GM18858 (cell line): ENCODE data around the gene ABCB9.

Experiments used
- ATAC-seq: cut with Tn5 transposase; IDR thresholded peaks from one replicate; pipeline ENCODE4 v1.9.1; 2021; ENCODE audit not compliant: unreplicated experiment

The ABCB9 gene

DNA sequence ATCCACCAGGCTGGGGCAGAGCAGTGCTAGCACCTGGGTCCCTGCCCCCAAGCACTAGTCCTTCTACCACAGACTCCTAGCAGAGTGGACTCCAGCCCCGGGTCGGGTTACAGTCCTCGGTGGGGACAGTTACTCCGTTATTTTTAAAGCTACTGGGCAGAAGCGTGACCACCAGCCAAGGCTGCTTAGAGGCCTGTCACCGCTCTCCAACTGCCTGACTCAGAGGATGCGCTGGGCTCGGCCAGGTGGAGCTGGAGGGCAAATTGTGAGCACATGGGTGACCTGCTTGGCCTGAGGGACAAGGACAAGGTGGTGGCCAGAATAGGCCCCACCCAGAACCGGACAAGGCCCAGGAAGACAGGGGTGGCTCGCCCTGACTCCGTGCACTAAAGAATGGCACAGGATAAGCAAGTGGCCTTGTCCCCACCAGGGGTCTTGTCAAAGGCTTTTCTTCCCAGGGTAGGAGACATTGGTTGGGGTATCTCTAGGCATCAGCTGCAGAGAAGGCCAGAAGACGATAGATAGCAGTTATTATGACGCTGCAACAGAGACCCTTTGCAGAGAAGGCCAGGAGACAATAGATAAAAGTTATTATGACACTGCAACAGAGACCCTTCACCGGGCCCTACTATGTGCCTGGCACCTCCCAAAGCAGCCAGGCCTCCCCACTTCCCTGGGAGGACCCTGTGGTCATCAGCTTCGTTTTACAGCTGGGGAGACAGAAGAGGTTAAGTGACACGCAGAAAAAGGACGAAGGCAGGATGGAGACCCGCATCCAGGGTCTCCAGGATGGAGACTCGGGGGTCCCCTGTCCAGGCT is 1.6 kb downstream of the ABCB9 start:
- ATAC-seq, result no peak

- ATAC-seq, result no peak
Observed at GRCh38 chr12:122963941-122964265, 2.4 kb downstream of the ABCB9 start.

GRCh38 chr12:122961531-122962329 is 4.5 kb downstream of the ABCB9 start:
- no peak for ATAC-seq

GRCh38 chr12:122960193-122960569 is 6.1 kb downstream of the ABCB9 start:
- no peak for ATAC-seq

- no peak for ATAC-seq
Observed at GRCh38 chr12:122959566-122960192, 6.6 kb downstream of the ABCB9 start.

DNA sequence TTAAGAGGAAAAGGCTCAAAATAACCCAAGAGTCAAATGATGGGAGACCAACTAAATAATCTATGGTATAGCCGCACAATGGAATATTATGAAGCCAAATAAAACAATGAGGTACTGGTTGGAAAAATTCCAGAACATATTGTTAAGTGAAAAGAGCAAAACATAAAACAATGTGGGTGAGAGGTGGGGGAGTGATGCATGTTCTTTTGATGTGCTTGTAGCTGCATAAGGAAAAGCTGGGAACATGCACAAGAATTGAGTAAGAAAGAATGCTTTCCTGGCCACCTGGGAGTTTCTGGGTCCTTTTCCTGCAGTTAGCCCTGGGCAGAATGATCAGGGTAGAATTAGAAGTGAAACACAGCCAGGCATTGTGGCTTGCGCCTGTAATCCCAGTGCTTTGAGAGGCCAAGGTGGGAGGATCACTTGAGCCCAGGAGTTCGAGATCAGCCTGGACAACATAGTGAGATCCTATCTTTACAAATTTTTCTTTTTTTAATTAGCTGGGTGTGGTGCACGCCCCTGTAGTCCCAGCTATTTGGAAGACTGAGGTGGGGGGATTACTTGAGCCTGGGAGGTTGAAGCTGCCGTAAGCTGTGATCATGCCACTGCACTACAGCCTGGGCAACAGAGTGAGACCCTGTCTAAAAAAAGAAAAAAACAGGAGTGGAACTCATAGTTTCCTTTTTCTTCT is 7.9 kb downstream of the ABCB9 start:
- ATAC-seq, result no peak

GRCh38 chr12:122956035-122956434 is 10.2 kb downstream of the ABCB9 start:
- ATAC-seq, result no peak

- no peak for ATAC-seq
Observed at GRCh38 chr12:122955156-122955555, 11.1 kb downstream of the ABCB9 start.

DNA sequence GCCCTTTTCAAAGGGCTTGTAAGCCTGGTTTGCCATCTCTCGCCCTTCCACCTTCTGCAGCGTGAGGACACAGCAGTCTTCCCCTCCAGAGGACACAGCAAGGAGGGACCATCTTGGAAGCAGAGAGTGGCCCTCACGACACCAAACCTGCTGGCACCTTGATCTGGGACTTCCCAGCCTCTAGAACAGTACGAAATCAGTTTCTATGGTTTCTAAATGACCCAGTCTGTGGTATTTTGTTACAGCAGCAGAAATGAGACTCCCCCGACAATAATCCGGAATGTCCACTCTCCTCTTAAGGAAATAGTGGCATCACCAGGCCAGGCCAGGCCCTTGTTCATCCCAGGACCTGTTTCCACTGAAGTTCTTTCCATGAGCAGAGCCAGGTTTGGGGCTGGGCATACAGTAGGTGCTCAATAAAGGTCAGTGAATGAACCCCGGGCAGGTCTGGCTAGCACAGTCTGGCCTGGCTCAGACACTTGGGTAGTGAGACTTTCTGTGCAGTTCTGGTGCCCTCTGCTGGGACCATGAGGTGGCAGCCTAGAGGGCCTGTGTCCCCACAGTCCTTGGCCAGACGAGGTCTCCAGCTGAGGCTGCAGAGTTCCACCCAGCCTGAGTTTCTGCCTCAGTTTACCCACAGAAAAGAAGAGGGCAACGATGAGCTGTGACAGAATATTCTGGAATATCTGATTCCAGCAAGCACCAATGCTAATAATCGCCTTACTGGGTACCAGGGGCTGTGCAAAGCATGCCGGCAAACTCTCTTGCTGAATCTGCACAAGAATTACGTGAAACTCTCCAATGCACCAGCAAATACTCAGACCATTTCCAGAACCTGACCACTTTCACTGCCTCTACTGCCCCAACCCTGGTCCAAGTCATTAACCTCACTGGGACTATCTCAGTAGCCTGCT is 14.0 kb downstream of the ABCB9 start:
- peak; percentile 57 for ATAC-seq

DNA sequence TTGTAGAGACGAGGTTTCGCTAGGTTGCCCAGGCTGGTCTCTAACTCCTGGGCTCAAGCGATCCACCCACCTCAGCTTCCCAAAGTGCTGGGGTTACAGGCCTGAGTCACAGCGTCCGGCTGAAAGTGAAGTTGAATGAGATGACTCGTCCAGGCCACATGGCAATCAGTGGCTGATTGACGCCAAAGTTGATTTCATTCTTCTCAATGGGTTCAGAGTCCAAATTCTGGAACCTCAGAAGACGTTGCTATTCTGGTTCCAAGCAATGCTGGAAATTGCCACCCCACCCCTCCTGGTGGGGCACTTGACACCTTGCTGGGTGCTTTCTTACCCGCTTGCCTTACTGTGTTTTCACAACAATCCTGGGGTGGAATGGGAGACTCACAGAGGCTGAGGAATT is 14.9 kb downstream of the ABCB9 start:
- ATAC-seq, result no peak

DNA sequence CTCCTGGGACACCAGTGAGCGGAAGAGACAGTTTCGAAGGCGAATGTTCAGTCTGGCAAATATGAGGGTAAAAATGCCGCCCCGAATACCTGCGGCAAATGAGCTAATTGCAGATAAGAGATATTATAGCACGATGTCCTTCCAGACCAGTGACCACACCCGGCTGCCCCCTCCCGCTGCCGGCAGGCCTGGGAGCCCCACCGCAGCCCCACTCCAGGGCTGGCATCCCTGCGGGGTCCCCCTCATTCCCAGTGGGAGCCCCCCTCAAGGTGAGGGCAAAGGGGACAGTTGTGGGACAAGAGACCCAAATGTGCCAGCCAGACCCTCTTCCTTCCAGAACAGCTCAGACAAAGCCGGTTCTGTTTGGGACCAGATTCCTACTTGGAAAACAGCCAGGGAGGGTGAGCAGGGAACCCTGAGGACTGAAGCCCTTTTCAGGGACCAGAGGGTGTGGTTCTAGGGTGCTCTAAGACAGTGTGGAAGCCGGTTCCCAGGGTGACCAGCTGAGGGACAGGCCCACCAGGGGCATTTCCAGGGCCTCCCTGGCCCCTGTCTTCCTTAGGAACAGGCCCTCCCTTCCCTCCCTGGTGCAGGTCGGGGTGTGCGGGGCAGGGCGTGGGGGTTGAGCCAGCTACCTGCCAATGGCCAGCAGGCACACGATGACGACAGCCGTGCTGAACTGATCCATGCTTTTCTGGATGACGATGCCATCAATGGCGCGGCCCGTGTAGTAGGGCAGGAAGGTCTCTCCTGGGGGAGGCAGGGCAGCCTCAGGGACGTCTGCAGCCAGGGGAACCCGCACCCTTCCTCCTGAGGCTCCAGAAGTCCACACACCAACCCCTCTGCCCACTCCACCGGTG is 16.2 kb downstream of the ABCB9 start:
- ATAC-seq, result no peak

GRCh38 chr12:122949405-122949804 is 16.9 kb downstream of the ABCB9 start:
- no peak for ATAC-seq

DNA sequence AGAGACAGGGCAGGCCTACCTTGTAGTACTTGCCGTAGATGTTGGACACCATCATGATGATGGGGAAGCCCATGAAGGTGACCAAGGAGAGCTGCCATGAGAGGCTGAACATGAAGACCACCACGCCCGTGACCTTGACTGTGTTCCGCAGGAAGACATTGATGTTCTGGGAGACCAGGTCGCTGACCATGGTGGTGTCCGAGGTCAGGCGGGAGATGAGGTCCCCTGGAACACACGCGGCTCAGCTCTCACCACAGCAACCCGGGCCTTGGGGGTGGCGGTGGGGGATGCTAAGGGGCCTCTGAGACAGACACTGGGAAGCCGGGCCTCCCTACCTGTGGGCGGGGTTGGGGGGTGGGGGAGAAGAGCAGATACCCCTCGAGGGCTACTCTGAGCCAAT is 17.7 kb downstream of the ABCB9 start:
- no peak for ATAC-seq

DNA sequence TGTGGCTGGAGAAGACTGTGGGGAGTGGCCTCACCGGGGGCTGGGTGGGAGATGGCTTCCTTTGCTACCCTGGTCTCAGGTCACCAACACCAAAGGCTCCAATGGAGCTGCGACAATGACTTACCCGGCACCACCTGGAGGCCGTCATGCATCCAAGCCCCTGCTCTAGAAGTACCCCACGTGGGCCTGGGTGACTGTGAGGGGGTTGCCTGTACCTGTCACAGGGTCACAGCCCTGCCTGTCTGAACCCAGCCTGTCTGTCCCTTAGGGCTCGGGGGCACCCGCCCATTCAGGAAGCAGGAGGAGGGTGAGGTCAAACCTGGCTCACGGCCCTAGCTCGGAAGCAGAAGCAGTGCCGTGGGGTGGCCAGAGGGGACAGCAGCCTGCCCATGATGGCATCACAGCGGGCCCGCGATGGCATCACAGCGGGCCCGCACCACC is 18.9 kb downstream of the ABCB9 start:
- ATAC-seq, result no peak

- peak; percentile 66 for ATAC-seq
Observed at GRCh38 chr12:122946690-122947341, 19.4 kb downstream of the ABCB9 start.

GRCh38 chr12:122944605-122945592 is 21.4 kb downstream of the ABCB9 start:
- ATAC-seq, result no peak

- no peak for ATAC-seq
Observed at GRCh38 chr12:122943196-122943595, 23.1 kb downstream of the ABCB9 start.

GRCh38 chr12:122942637-122943036 is 23.6 kb downstream of the ABCB9 start:
- no peak for ATAC-seq
